ENCODE results near the gene HSDL1. TPM values are rescaled to one million over a fixed set of nuclear protein-coding genes. Genes with fewer than 3 reads are reported as not detected.

HSDL1 gene
- total RNA-seq, 2 experiments from 2014 or later = 16.3 to 25.1 TPM

DNA sequence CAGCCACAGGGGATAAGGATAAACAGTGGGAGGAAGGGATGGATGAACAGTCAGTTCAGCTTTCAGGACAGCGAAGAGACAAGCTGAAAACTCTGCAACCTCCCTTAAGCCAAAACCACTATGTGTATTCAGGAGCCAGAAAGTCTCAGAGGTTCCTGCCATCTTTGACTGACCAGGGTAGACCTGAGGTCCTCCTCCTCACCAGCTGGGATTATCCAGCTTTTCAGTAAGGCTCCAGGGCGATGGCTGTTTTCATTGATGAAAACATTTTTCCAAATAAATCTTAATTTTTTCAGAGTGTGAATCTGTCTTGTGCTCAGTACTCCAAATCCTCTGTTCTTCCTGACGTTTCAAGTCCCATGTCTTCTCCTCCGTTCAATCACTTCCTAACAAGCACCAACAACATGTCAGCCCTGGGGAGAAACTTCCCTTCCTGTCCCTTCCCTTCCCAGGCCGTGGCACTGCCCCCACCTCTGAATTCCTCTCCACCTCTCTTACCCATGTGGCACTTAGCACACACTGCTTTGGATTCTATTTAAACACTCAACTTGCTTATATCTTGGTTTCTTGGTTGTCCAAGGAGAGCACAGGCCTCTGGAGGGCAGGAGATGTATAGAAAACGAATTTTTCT is 5.2 kb downstream of the HSDL1 start:
- BruUV-seq (replicated peaks) = no TSS peak
- no peak overlapping the region for H3K27ac ChIP-seq (ENCODE audit: low read depth, low read length, poor library complexity, severe bottlenecking)
- no peak for DNase-seq (ENCODE audit: low spot score)
- no peak overlapping the region for H3K4me2 ChIP-seq (ENCODE audit: low read length)
- H3K36me3 ChIP-seq (ENCODE audit: insufficient read depth, low read length) = peaks cover 4% of the 10 kb centered on the region; the same call in 1 of the 2 replicates
- ChIA-PET CTCF (ENCODE audit: unreplicated experiment) (no interaction called here), POLR2A (interaction anchor here (0.6 to 2.0 kb wide), 2 partner anchors 23 to 26 kb away, joined by 5 to 6 read pairs; partner anchors contain the start of gene MBTPS1)
- H3K79me2 ChIP-seq (ENCODE audit: insufficient read depth, low read depth, low read length) = peaks cover 20% of the 10 kb centered on the region
- H3K9me2 ChIP-seq (ENCODE audit: insufficient read depth, low read length) = no peaks in the 10 kb centered on the region
- H3K9me3 ChIP-seq (ENCODE audit: low read length) = no peaks in the 10 kb centered on the region
- no peak overlapping the region for H2AFZ ChIP-seq (ENCODE audit: low read length)
- no peak for TF ChIP-seq EZH2phosphoT487 (IDR thresholded peaks at IDR 0.05; ENCODE audit: borderline replicate concordance, low read depth, low read length)
- TF ChIP-seq, protein P1, sequence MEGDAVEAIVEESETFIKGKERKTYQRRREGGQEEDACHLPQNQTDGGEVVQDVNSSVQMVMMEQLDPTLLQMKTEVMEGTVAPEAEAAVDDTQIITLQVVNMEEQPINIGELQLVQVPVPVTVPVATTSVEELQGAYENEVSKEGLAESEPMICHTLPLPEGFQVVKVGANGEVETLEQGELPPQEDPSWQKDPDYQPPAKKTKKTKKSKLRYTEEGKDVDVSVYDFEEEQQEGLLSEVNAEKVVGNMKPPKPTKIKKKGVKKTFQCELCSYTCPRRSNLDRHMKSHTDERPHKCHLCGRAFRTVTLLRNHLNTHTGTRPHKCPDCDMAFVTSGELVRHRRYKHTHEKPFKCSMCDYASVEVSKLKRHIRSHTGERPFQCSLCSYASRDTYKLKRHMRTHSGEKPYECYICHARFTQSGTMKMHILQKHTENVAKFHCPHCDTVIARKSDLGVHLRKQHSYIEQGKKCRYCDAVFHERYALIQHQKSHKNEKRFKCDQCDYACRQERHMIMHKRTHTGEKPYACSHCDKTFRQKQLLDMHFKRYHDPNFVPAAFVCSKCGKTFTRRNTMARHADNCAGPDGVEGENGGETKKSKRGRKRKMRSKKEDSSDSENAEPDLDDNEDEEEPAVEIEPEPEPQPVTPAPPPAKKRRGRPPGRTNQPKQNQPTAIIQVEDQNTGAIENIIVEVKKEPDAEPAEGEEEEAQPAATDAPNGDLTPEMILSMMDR (conservative IDR thresholded peaks at IDR 0.05; ENCODE audit: low read length) = no peak
- H3K4me1 ChIP-seq (ENCODE audit: insufficient read depth, low read length, poor library complexity, severe bottlenecking) = peaks cover 17% of the 10 kb centered on the region
- H4K20me1 ChIP-seq (ENCODE audit: insufficient read depth, low read length) = 0 out of 2 replicates have a peak, but pooled peaks cover 9% of the 10 kb centered on the region
- H3K4me3 ChIP-seq (ENCODE audit: low read depth, low read length, poor library complexity, severe bottlenecking) = no peak overlapping the region
- intact Hi-C loops (cut with micrococcal nuclease; ENCODE audit: unreplicated experiment) = no loop called here

DNA sequence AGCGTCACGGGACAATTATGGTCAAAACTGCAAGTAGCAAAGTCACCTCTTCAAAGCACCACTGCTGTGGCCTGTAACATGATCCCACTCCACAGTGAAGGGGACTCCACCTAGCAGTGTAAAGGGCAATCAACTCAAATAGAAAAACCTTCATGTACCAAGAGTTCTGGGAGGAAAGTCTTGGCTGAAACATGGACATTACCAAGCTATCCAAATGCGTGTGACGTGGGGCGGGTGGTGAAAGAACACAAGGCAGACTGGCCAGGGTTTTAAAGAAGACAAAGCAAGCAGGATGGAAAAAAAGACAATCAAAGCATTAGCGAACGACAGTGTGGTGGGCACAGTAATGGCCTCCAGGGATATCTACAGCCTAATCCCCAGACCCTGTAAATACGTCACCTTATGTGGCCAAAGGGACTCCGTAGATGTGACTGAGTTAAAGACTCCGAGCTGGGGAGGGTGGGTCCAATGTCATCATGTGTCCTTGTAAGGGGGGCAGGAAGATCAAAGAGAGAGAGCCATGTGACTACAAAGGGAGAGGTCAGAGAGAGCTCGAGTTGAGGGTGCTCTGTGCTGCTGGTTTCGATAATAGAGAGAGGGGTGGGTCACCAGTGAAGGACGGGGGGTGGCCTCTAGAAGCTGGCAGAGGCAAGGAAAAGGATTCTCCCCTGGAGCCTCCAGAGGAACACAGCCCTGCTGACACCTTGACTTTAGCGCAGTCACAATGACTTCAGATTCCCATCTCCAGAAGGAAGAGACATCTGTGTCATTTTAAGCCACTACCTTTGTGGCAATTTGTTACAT is 6.0 kb downstream of the HSDL1 start:
- Histone ChIP-seq H3K79me2 (ENCODE audit: insufficient read depth, low read depth, low read length) (peaks cover 16% of the 10 kb centered on the region), H3K9me3 (ENCODE audit: low read length) (no peaks in the 10 kb centered on the region), H3K4me1 (ENCODE audit: insufficient read depth, low read length, poor library complexity, severe bottlenecking) (peaks cover 16% of the 10 kb centered on the region), H3K4me2 (ENCODE audit: low read length) (no peak overlapping the region), H2AFZ (ENCODE audit: low read length) (no peak overlapping the region), H4K20me1 (ENCODE audit: insufficient read depth, low read length) (0 out of 2 replicates have a peak, but pooled peaks cover 9% of the 10 kb centered on the region), H3K4me3 (ENCODE audit: low read depth, low read length, poor library complexity, severe bottlenecking) (no peak overlapping the region), H3K27ac (ENCODE audit: low read depth, low read length, poor library complexity, severe bottlenecking) (no peak overlapping the region), H3K36me3 (ENCODE audit: insufficient read depth, low read length) (peaks cover 4% of the 10 kb centered on the region; the same call in 1 of the 2 replicates), H3K9me2 (ENCODE audit: insufficient read depth, low read length) (no peaks in the 10 kb centered on the region)
- no peak for DNase-seq (ENCODE audit: low spot score)
- no TSS peak for BruUV-seq (replicated peaks)
- POLR2A ChIA-PET = interaction anchor here (2.0 kb wide), 1 partner anchor 22 kb away, joined by 5 read pairs; the partner anchor contains the start of gene MBTPS1
- intact Hi-C loops (cut with micrococcal nuclease; ENCODE audit: unreplicated experiment) = no loop called here
- TF ChIP-seq EZH2phosphoT487 (IDR thresholded peaks at IDR 0.05; ENCODE audit: borderline replicate concordance, low read depth, low read length) = no peak
- TF ChIP-seq, protein P1 (conservative IDR thresholded peaks at IDR 0.05; ENCODE audit: low read length) = no peak
- CTCF ChIA-PET (ENCODE audit: unreplicated experiment) = no interaction called here

Measured in OCI-LY7 (cell line).